Transverse colon (tissue), 4 donors: ENCODE measurements around the gene CDKN2AIP. TPM values are rescaled to one million over a fixed set of nuclear protein-coding genes. Genes with fewer than 3 reads are reported as not detected.

ENCODE experiments used
- DNase-seq: peaks from one replicate; pipeline ENCODE4 v3.0.0-alpha.2; 2019
- H3K27ac ChIP-seq, 4 donors: fragments of 200-600 bp; sonication (generic); 2 replicates each; pipeline ENCODE4 v1.5.1; 2016 to 2018; ENCODE audit warnings: inconsistent platforms in 4 of 4
- H3K27me3 ChIP-seq: fragments of 200-600 bp; sonication (generic); 2 replicates; pipeline ENCODE4 v1.5.1; 2017; ENCODE audit warnings: inconsistent platforms
- H3K36me3 ChIP-seq, 4 donors: fragments of 200-600 bp; sonication (generic); 2 replicates each; pipeline ENCODE4 v1.5.1; 2017 to 2019; ENCODE audit warnings: inconsistent platforms in 4 of 4
- H3K4me1 ChIP-seq, 4 donors: fragments of 200-600 bp; sonication (generic); 2 replicates each; pipeline ENCODE4 v1.5.1; 2017 to 2020; ENCODE audit warnings: inconsistent platforms in 4 of 4
- H3K4me3 ChIP-seq, 4 donors: fragments of 200-600 bp; sonication (generic); 1 replicate in 1 of 4; 2 replicates in 3 of 4; pipeline versions ENCODE4 v1.5.1 to v1.6.1; 2017 to 2019; ENCODE audit warnings: inconsistent platforms in 4 of 4
- H3K9me3 ChIP-seq, 2 donors: fragments of 200-600 bp; sonication (generic); 2 replicates each; pipeline ENCODE4 v1.5.1; 2017 to 2019; ENCODE audit warnings: inconsistent platforms in 2 of 2
- EP300 ChIP-seq: sonication (generic); formaldehyde crosslinking; IDR thresholded peaks from one replicate; pipeline ENCODE4 v1.6.1; 2017; ENCODE audit warnings: antibody characterized with exemption, low read depth
- POLR2A ChIP-seq: fragments of 450-650 bp; IDR thresholded peaks from one replicate; pipeline ENCODE4 v1.6.1; 2016; ENCODE audit warnings: antibody characterized with exemption, mild to moderate bottlenecking, moderate library complexity
- POLR2AphosphoS5 ChIP-seq, 3 donors: sonication (generic); formaldehyde crosslinking; IDR thresholded peaks; one replicate each; pipeline ENCODE4 v1.6.1; 2016; ENCODE audit warnings: antibody characterized with exemption in 3 of 3
- WGBS, 2 donors: methylation state at CpG; one replicate each; pipeline ENCODE4 v1.1.5; 2018; ENCODE audit warnings: low coverage in 1 of 2; 5-methylcytosine and 5-hydroxymethylcytosine counted together
- in situ Hi-C, 4 donors: fragments of 200-750 bp; cut with MboI; loops; one replicate each; pipeline versions ENCODE4 v1.15.0 to v1.15.1; 2017; ENCODE audit warnings: low sequenced_read_pairs in 3 of 4, low pct_ligation_motif_present in 1 of 4, low pct_unique_long_range_greater_than_20kb in 1 of 4
- intact Hi-C: fragments of 100-400 bp; cut with DNase I; formaldehyde crosslinking; loops from one replicate; pipeline ENCODE4 v1.15.1; 2023; ENCODE audit warnings: low total_unique reads
- total RNA-seq, 4 donors: library from RNA; depleted of rRNA; stranded (reverse); fragments of >200 nt; gene quantifications; one replicate each; pipeline ENCODE4 v1.1.0, GENCODE V29; 2016
- TF ChIP-seq, protein P1 (sequence below), 5 experiments: fragments of 200-600 bp in 3 of 5; fragments of 450-650 bp in 2 of 5; sonication (generic) in 3 of 5; IDR thresholded peaks; 1 replicate in 2 of 5; 2 replicates in 3 of 5; pipeline ENCODE4 v1.5.1; 2016 to 2017; ENCODE audit warnings: antibody characterized with exemption in 5 of 5, inconsistent platforms in 3 of 5, mild to moderate bottlenecking in 2 of 5, moderate library complexity in 1 of 5

The CDKN2AIP gene
- total RNA-seq, 4 donors from 2014 or later: 13.9 to 26.2 (median 24.7) TPM

- DNase-seq: peak; percentile 41
- peak overlapping the region; percentile 73 to 90 (median 82) for H3K27ac ChIP-seq
- H3K36me3 ChIP-seq: no peaks in the 10 kb centered on the region
- no peaks in the 10 kb centered on the region for H3K9me3 ChIP-seq
- peak overlapping the region in 1 of 4 donors; percentile 3 for H3K4me3 ChIP-seq
- H3K27me3 ChIP-seq: no peaks in the 10 kb centered on the region
- H3K4me1 ChIP-seq: peaks cover 5 to 37% (median 12%) of the 10 kb centered on the region in 4 donors
- WGBS, 2 donors: 37 to 45% methylated on average over 7 of the region's 7 CpGs
- in situ Hi-C loops (no loop called here), intact Hi-C loops (no loop called here)
- TF ChIP-seq, protein P1, sequence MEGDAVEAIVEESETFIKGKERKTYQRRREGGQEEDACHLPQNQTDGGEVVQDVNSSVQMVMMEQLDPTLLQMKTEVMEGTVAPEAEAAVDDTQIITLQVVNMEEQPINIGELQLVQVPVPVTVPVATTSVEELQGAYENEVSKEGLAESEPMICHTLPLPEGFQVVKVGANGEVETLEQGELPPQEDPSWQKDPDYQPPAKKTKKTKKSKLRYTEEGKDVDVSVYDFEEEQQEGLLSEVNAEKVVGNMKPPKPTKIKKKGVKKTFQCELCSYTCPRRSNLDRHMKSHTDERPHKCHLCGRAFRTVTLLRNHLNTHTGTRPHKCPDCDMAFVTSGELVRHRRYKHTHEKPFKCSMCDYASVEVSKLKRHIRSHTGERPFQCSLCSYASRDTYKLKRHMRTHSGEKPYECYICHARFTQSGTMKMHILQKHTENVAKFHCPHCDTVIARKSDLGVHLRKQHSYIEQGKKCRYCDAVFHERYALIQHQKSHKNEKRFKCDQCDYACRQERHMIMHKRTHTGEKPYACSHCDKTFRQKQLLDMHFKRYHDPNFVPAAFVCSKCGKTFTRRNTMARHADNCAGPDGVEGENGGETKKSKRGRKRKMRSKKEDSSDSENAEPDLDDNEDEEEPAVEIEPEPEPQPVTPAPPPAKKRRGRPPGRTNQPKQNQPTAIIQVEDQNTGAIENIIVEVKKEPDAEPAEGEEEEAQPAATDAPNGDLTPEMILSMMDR (IDR thresholded peaks at IDR 0.05): no peak
- TF ChIP-seq EP300 (no peak), POLR2A (peak; percentile 81), POLR2AphosphoS5 (IDR thresholded peaks at IDR 0.05) (peak in 2 of 3 donors; percentile 84 to 88)
Observed at GRCh38 chr4:183438458-183439113, 5.8 kb upstream of the CDKN2AIP start.

DNA sequence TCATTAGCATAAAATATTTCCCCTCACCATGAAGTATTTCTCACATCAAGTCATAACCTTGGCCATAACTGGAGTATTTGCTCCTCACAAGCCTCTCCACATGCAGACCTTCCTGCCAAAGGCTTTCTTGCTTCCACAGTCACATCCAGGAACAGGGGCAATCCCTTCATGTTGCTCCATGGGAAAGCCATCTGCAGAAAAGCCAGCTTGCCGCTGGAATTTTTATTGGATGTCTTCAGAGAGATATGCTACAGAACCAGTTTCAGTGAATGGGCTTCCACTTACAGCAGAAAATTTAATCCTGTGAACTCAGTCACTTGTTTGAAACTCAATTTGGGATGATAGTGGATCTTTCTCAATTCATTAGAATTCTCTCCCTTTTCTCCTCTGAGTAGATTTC is 3.2 kb upstream of the CDKN2AIP start:
- Histone ChIP-seq H3K9me3 (no peaks in the 10 kb centered on the region), H3K27ac (peak overlapping the region; percentile 11 to 47 (median 36)), H3K4me1 (peaks cover 15 to 45% (median 21%) of the 10 kb centered on the region in 4 donors), H3K4me3 (no peak overlapping the region), H3K36me3 (peaks cover 0 to 5% (median 2%) of the 10 kb centered on the region in 4 donors), H3K27me3 (no peaks in the 10 kb centered on the region)
- intact Hi-C loops (no loop called here), in situ Hi-C loops (no loop called here)
- DNase-seq: no peak
- 44% methylated on average over 1 of the region's 1 CpG; no CpG with 5 or more reads in 1 of the 2 donors for WGBS, 2 donors
- no peak for TF ChIP-seq POLR2A
- no peak for TF ChIP-seq EP300
- TF ChIP-seq POLR2AphosphoS5 (IDR thresholded peaks at IDR 0.05): no peak
- TF ChIP-seq, protein P1 (IDR thresholded peaks at IDR 0.05): no peak

GRCh38 chr4:183443655-183444213 is 702 bp upstream of the CDKN2AIP start:
- TF ChIP-seq POLR2A (no peak), POLR2AphosphoS5 (IDR thresholded peaks at IDR 0.05) (no peak), EP300 (no peak)
- TF ChIP-seq, protein P1 (IDR thresholded peaks at IDR 0.05): peak in 1 of 5 experiments; percentile 36
- in situ Hi-C loops: no loop called here
- Histone ChIP-seq H3K4me1 (peaks cover 28 to 57% (median 35%) of the 10 kb centered on the region in 4 donors), H3K36me3 (peaks cover 0 to 29% (median 9%) of the 10 kb centered on the region in 4 donors), H3K9me3 (no peaks in the 10 kb centered on the region), H3K4me3 (peak overlapping the region; percentile 44 to 85 (median 80)), H3K27me3 (no peaks in the 10 kb centered on the region), H3K27ac (peak overlapping the region; percentile 95 to 98 (median 98))
- no peak for DNase-seq
- WGBS, 2 donors: 0 to 5% methylated on average over 5 to 23 of the region's 30 CpGs
- intact Hi-C loops: loop anchor here (2.0 kb wide), 1 partner anchor 61 kb away; the partner anchor contains the start of gene ING2

DNA sequence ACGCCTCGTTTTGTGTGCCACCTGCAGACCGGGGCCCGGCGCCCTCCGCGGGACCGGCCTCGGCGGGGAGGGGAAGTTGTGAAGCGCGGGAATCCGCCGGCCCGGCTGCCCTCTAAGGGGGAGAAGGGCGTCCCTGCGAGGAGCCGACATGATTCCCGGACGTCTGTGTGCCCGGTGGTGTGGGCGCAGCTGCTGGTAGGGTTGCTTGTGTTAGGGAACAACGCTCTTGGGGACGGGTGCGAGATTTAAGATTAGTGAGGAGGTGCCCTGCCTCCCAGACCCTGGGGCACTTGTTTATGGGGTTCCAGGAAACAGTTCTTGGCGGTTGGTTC is 627 bp downstream of the CDKN2AIP start:
- DNase-seq: no peak
- 0% methylated on average over 26 of the region's 26 CpGs; no CpG with 5 or more reads in 1 of the 2 donors for WGBS, 2 donors
- peaks cover 0 to 40% (median 11%) of the 10 kb centered on the region in 4 donors for H3K36me3 ChIP-seq
- H3K4me3 ChIP-seq: peak overlapping the region; percentile 54 to 85 (median 80)
- peak overlapping the region; percentile 95 to 98 (median 98) for H3K27ac ChIP-seq
- in situ Hi-C loops (no loop called here), intact Hi-C loops (loop anchor here (2.0 kb wide), 1 partner anchor 60 kb away; the partner anchor contains the start of gene ING2)
- H3K9me3 ChIP-seq: no peaks in the 10 kb centered on the region
- H3K4me1 ChIP-seq: peaks cover 28 to 55% (median 33%) of the 10 kb centered on the region in 4 donors
- no peak for TF ChIP-seq POLR2AphosphoS5 (IDR thresholded peaks at IDR 0.05)
- TF ChIP-seq EP300: no peak
- no peak for TF ChIP-seq POLR2A
- TF ChIP-seq, protein P1 (IDR thresholded peaks at IDR 0.05): no peak
- H3K27me3 ChIP-seq: no peaks in the 10 kb centered on the region
